Activated B cell treated with CpG ODN at 0.5 μM for 24 hours (primary cell): ENCODE results near the gene ZNF362. TPM values are rescaled to one million over a fixed set of nuclear protein-coding genes. Genes with fewer than 3 reads are reported as not detected.
A peak's percentile ranks its signal among the peaks of the same experiment; 100 is the strongest.

Experiments used
- ATAC-seq: fragments of 200-7000 bp; cut with Tn5 transposase; one replicate; pipeline ENCODE4 v1.10.0; 2021; ENCODE audit warnings: low read depth, mild to moderate bottlenecking, moderate library complexity
- CTCF ChIA-PET: fragments of 350-600 bp; sonication (Branson Sonifier 250); formaldehyde crosslinking; loops from one replicate; lab custom pipeline; 2021; ENCODE audit warnings: antibody characterized with exemption; lab: Charles Lee
- POLR2A ChIA-PET: fragments of 350-600 bp; sonication (Branson Sonifier 250); formaldehyde crosslinking; loops from one replicate; lab custom pipeline; 2021; ENCODE audit warnings: antibody characterized with exemption; lab: Charles Lee
- DNase-seq: peaks from one replicate; pipeline ENCODE4 v3.0.0; 2022
- H3K27ac Mint-ChIP-seq: one replicate; pipeline ENCODE4 v1.8.0; 2020; ENCODE audit warnings: mixed read lengths
- H3K27me3 Mint-ChIP-seq: one replicate; pipeline ENCODE4 v1.8.0; 2021; ENCODE audit warnings: mixed read lengths
- H3K36me3 Mint-ChIP-seq: one replicate; pipeline ENCODE4 v1.8.0; 2021; ENCODE audit warnings: low read depth, mixed read lengths
- H3K4me1 Mint-ChIP-seq: one replicate; pipeline ENCODE4 v1.8.0; 2021; ENCODE audit warnings: mixed read lengths
- H3K4me3 Mint-ChIP-seq: one replicate; pipeline ENCODE4 v1.8.0; 2020; ENCODE audit warnings: mild to moderate bottlenecking, mixed read lengths
- H3K9me3 Mint-ChIP-seq: one replicate; pipeline ENCODE4 v1.8.0; 2020; ENCODE audit warnings: mixed read lengths
- CTCF ChIP-seq: fragments of 200-600 bp; IDR thresholded peaks from one replicate; pipeline ENCODE4 v1.8.0; 2022; ENCODE audit warnings: antibody characterized with exemption, mild to moderate bottlenecking
- intact Hi-C: fragments of 100-400 bp; cut with micrococcal nuclease; formaldehyde crosslinking; loops from one replicate; pipeline ENCODE4 v1.15.1; 2024
- total RNA-seq: library from RNA; stranded (reverse); gene quantifications from 2 replicates; pipeline ENCODE4 v1.2.3, GENCODE V29; 2022

ZNF362 gene
- total RNA-seq, 1 donor from 2014 or later, result 17.7 TPM

- DNase-seq, result no peak
- no peaks in the 10 kb centered on the region for H3K27me3 Mint-ChIP-seq
- H3K27ac Mint-ChIP-seq, result no peak overlapping the region
- no peak for TF ChIP-seq CTCF
- no peaks in the 10 kb centered on the region for H3K9me3 Mint-ChIP-seq
- H3K36me3 Mint-ChIP-seq, result peaks cover 51% of the 10 kb centered on the region
- intact Hi-C loops, result loop anchor here (5.0 kb wide), 5 partner anchors 39 to 364 kb away; partner anchors contain the start of gene ZNF362
- no peaks in the 10 kb centered on the region for H3K4me1 Mint-ChIP-seq
- ATAC-seq, result no peak
- H3K4me3 Mint-ChIP-seq, result no peak overlapping the region
- POLR2A ChIA-PET, result interaction anchor here (2.0 kb wide), 1 partner anchor 176 kb away, joined by 6 read pairs; the partner anchor contains the start of gene ZSCAN20
- CTCF ChIA-PET, result interaction anchor here (0.6 to 6.0 kb wide), 30 partner anchors 10 to 363 kb away, joined by 3 to 143 read pairs (median 4); partner anchors contain the start of gene ZSCAN20
Observed at GRCh38 chr1:33296082-33296458, 39.8 kb downstream of the ZNF362 start.

- H3K4me1 Mint-ChIP-seq, result no peaks in the 10 kb centered on the region
- POLR2A ChIA-PET, result interaction anchor here (2.0 kb wide), 1 partner anchor 175 kb away, joined by 6 read pairs; the partner anchor contains the start of gene ZSCAN20
- H3K4me3 Mint-ChIP-seq, result no peak overlapping the region
Observed at GRCh38 chr1:33296824-33297223, 40.5 kb downstream of the ZNF362 start.

GRCh38 chr1:33297911-33298622 lies 41.8 kb downstream of the ZNF362 start:
- ATAC-seq, result no peak
- no peaks in the 10 kb centered on the region for H3K27me3 Mint-ChIP-seq
- intact Hi-C loops, result loop anchor here (5.0 kb wide), 5 partner anchors 41 to 366 kb away; partner anchors contain the start of gene ZNF362
- no peak for TF ChIP-seq CTCF
- CTCF ChIA-PET, result interaction anchor here (0.7 to 6.0 kb wide), 11 partner anchors 16 to 203 kb away, joined by 3 to 143 read pairs (median 4); partner anchors contain the start of gene ZSCAN20
- H3K9me3 Mint-ChIP-seq, result no peaks in the 10 kb centered on the region
- POLR2A ChIA-PET, result no interaction called here
- no peak for DNase-seq
- peaks cover 46% of the 10 kb centered on the region for H3K36me3 Mint-ChIP-seq
- no peak overlapping the region for H3K27ac Mint-ChIP-seq
- H3K4me1 Mint-ChIP-seq, result no peaks in the 10 kb centered on the region
- no peak overlapping the region for H3K4me3 Mint-ChIP-seq

More at GRCh38 chr1:33296824-33297223, 40.5 kb downstream of the ZNF362 start:
- no peak for ATAC-seq
- no peaks in the 10 kb centered on the region for H3K9me3 Mint-ChIP-seq
- DNase-seq, result no peak
- CTCF ChIA-PET, result interaction anchor here (0.6 to 6.0 kb wide), 12 partner anchors 9 to 201 kb away, joined by 3 to 143 read pairs (median 4); partner anchors contain the start of gene ZSCAN20
- H3K27ac Mint-ChIP-seq, result no peak overlapping the region
- intact Hi-C loops, result loop anchor here (5.0 kb wide), 5 partner anchors 40 to 365 kb away; partner anchors contain the start of gene ZNF362
- no peaks in the 10 kb centered on the region for H3K27me3 Mint-ChIP-seq
- H3K36me3 Mint-ChIP-seq, result peaks cover 51% of the 10 kb centered on the region
- no peak for TF ChIP-seq CTCF

DNA sequence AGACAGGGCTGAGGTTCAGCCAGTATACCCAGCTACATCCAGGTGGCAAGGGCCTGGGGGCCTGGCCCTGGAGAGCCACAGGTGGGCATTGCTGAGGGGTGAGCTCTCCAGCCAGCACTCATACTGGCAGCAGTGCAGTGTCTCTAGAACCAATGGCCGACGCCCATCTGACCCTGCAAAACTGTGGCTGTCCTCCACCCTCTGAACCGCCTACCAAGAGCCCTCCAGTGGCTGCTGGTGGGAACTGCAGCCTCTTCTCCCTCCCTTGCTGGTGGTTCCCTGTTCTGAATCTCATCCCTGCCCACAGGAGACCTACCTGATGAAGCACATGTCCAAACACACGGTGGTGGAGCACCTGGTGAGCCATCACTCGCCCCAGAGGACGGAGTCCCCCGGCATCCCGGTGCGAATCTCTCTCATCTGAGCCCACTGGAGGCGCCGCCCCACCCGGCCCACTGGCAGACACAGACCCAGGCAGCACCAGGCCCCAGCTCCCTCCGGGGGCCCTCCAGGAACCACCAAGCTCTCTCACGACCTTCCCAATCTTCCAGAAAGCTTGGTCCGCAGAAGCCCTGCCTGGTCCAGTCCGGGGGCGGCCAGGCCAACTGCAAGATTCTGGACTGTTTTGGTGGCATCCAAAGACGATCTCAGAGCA lies 42.5 kb downstream of the ZNF362 start:
- Mint-ChIP-seq H3K4me1 (no peaks in the 10 kb centered on the region), H3K27ac (no peak overlapping the region), H3K36me3 (peaks cover 42% of the 10 kb centered on the region), H3K27me3 (no peaks in the 10 kb centered on the region), H3K9me3 (no peaks in the 10 kb centered on the region), H3K4me3 (no peak overlapping the region)
- CTCF ChIA-PET, result interaction anchor here (0.6 to 6.0 kb wide), 6 partner anchors 15 to 186 kb away, joined by 3 to 143 read pairs (median 5); partner anchors contain the start of gene ZSCAN20
- POLR2A ChIA-PET, result no interaction called here
- TF ChIP-seq CTCF, result no peak
- ATAC-seq, result peak; percentile 80
- intact Hi-C loops, result loop anchor here (5.0 kb wide), 5 partner anchors 41 to 366 kb away; partner anchors contain the start of gene ZNF362
- DNase-seq, result peak; percentile 52
